ENCODE results near the gene BNC2. TPM values are rescaled to one million over a fixed set of nuclear protein-coding genes. Genes with fewer than 3 reads are reported as not detected.

Gene BNC2
- total RNA-seq, 6 experiments from 2014 or later = 0.22 to 0.80 (median 0.36) TPM

DNA sequence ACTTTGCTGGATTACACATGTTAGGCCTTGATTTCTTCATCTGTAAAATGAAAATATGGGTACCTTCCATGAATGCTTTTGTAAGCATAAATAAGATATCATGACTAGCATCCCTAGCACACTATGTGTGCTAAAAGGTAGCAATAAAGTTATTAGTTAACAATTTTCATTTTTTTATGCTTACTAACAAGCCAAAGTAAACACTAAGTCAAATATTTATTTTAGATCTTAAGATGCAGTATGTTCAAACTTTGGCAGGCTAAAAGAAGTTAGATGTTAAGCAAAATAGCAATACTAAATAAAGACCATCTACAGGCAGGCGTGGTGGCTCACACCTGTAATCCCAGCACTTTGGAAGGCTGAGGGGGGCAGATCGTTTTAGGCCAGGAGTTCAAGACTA is 169.1 kb downstream of the BNC2 start:
- Histone ChIP-seq H3K27me3 (no peaks in the 10 kb centered on the region), H3K4me3 (no peak overlapping the region), H3K9me3 (no peaks in the 10 kb centered on the region), H3K36me3 (no peaks in the 10 kb centered on the region), H3K27ac (no peak overlapping the region), H3K4me1 (no peaks in the 10 kb centered on the region)
- intact Hi-C loops (cut with DNase I) = no loop called here
- no peak for ATAC-seq
- WGBS (ENCODE audit: insufficient coverage, low coverage, low lambda C conversion rate, missing lambda C conversion rate) = 44% methylated on average over 2 of the region's 2 CpGs
- no peak for TF ChIP-seq POLR2A (IDR thresholded peaks at IDR 0.05)
- TF ChIP-seq CTCF (IDR thresholded peaks at IDR 0.05) = no peak
- no peak for DNase-seq

DNA sequence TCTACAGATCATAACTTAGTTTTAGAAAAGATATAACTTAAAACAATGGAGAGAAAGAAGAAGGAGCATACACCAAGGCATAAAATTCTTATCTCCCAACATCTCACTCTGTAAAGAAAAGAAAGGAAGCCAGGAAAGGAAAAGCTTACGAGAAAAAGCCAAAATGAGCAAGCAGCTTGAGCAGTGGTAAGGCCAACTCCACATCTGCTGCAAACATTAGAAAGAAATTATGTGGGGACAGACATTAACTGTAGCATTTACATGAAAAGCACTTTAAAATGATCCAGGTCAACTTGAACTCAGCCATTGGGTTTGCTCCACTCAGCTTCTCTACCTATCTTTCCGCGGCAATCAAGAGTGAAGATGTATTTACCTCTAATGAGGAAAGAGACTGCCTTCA is 176.9 kb downstream of the BNC2 start:
- intact Hi-C loops (cut with DNase I) = no loop called here
- 62% methylated on average over 3 of the region's 3 CpGs for WGBS (ENCODE audit: insufficient coverage, low coverage, low lambda C conversion rate, missing lambda C conversion rate)

GRCh38 chr9:16690628-16691027 is 179.8 kb downstream of the BNC2 start:
- WGBS (ENCODE audit: insufficient coverage, low coverage, low lambda C conversion rate, missing lambda C conversion rate) = 45% methylated on average over 2 of the region's 2 CpGs

More for the DNA sequence above, 176.9 kb downstream of the BNC2 start:
- Histone ChIP-seq H3K27ac (no peak overlapping the region), H3K9me3 (no peaks in the 10 kb centered on the region), H3K4me1 (no peaks in the 10 kb centered on the region), H3K27me3 (no peaks in the 10 kb centered on the region), H3K36me3 (no peaks in the 10 kb centered on the region), H3K4me3 (no peak overlapping the region)
- DNase-seq (no peak), ATAC-seq (no peak)
- TF ChIP-seq POLR2A (IDR thresholded peaks at IDR 0.05) (no peak), CTCF (IDR thresholded peaks at IDR 0.05) (no peak)

DNA sequence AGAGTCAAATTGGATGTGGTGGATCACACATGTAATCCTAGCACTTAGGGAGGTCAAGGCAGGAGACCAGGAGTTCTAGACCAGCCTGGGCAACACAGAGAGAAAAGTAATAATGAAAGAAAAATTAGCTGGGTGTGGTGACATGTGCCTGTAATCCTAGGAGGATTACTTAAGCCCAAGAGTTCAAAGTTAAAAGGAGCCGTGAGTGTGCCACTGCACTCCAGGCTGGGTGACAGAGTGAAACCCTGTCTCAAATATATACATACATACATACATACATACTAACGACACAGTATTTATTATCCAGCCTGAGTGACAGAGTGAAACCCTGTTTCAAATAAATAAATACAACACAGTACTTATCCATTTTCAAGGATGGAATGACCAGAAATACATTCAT is 180.3 kb downstream of the BNC2 start:
- WGBS (ENCODE audit: insufficient coverage, low coverage, low lambda C conversion rate, missing lambda C conversion rate) = 42% methylated on average over 2 of the region's 2 CpGs
- TF ChIP-seq POLR2A (IDR thresholded peaks at IDR 0.05) (no peak), CTCF (IDR thresholded peaks at IDR 0.05) (no peak)
- H3K4me1 ChIP-seq = no peaks in the 10 kb centered on the region
- ATAC-seq (no peak), DNase-seq (no peak)
- H3K36me3 ChIP-seq = no peaks in the 10 kb centered on the region
- H3K4me3 ChIP-seq = no peak overlapping the region
- no peak overlapping the region for H3K27ac ChIP-seq
- no peaks in the 10 kb centered on the region for H3K27me3 ChIP-seq
- H3K9me3 ChIP-seq = no peaks in the 10 kb centered on the region
- intact Hi-C loops (cut with DNase I) = no loop called here

More at GRCh38 chr9:16690628-16691027, 179.8 kb downstream of the BNC2 start:
- H3K4me3 ChIP-seq = no peak overlapping the region
- H3K9me3 ChIP-seq = no peaks in the 10 kb centered on the region
- no peaks in the 10 kb centered on the region for H3K36me3 ChIP-seq
- H3K4me1 ChIP-seq = no peaks in the 10 kb centered on the region
- DNase-seq (no peak), ATAC-seq (no peak)
- no peaks in the 10 kb centered on the region for H3K27me3 ChIP-seq
- no peak overlapping the region for H3K27ac ChIP-seq
- TF ChIP-seq CTCF (IDR thresholded peaks at IDR 0.05) = no peak
- TF ChIP-seq POLR2A (IDR thresholded peaks at IDR 0.05) = no peak
- intact Hi-C loops (cut with DNase I) = no loop called here

Data from right lobe of liver (tissue), 6 donors.